HG03342 (cell line): ENCODE measurements around the gene COL9A2.

Experiments
- ATAC-seq: cut with Tn5 transposase; IDR thresholded peaks from one replicate; pipeline ENCODE4 v1.9.1; 2021; ENCODE audit warnings: mild to moderate bottlenecking, moderate library complexity; ENCODE audit not compliant: unreplicated experiment

The COL9A2 gene

GRCh38 chr1:40318970-40319621 is 2.0 kb upstream of the COL9A2 start:
- ATAC-seq: no peak

GRCh38 chr1:40318476-40318875 is 1.4 kb upstream of the COL9A2 start:
- no peak for ATAC-seq

DNA sequence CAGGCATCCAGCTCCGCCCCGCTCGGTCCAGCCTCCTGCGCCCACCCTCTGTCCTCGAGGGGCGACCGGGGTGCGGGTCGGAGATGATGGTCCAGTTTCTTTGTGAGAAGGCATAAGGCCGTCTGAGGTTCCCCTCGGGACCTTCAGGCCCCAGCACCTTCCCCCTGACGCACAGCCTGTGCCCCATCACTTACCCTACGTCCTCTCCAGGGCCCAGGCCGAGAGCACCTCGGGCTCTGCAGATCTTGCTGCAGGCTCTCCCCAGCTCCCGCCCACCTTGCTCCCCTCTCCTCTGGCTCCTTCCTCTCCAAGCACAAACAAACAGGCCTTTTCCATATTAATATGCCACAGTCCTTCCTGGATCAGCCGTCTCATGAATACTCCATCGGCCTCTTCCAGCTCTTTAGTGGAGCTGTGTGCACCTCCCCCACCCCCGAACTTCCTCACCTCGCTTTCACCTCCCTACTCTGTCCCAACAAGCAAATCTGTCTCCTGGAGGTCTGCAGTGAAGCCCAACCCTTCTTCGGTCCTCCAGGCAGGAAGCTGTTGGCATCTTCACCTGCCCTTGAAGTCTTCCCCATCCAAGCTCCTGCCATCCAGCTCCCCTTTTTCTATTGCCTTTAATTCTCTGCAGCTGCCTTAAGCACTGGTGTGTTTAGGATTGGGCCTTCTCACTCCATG is 448 bp upstream of the COL9A2 start:
- no peak for ATAC-seq

- ATAC-seq: no peak
Measured at GRCh38 chr1:40315795-40316594, 1.1 kb downstream of the COL9A2 start.

DNA sequence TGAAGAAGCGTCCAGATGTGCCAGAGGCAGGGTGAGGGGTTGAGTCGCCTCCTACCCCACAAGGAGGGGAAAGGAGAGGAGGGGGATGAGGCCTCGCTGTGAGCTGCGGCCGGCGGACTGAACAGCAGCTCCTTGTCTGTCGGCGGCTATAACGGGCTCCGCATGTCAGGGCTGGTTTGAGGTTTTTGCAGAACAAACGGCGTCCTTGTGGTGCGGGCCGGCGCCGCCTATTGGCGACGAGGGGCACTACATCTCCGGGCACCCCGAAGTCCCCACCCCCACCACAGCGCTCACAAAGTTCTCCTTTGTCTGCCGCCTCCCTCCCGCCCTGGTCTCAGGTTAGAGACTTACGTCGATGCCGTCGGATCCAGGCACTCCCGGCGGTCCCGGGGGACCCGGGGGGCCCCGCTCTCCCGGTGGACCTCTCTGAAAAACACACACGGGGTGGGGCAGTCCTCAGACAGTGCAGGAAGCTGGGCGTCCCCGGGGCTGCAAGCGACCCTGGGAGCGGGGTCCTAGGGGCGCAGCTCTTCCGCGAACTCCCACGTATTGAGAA is 1.8 kb downstream of the COL9A2 start:
- no peak for ATAC-seq

DNA sequence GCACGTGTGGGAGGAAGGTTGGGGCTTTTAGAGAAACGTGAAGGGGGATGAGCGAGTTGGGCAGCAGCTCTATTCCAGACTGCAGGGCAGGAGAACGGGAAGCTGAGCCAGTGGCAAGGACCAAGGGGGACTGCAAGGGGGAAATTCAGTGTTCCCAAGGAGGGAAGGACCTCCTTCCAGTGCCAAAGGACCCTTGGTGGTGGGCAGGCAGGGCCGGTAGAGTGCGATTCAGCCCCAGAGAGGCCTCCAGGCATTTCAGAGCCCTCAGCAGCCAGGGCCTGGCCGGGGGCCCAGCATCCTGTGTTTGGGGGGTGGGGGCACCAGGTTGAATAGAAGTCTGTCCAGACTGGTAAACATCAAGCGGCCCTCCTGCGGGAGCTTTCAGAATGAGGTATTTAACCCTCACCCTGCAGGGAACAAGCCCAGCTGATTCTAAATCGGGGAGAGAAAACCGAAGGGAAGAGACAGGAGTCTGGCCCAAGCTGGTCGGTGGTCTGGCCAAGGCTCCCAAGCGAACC is 2.3 kb downstream of the COL9A2 start:
- ATAC-seq: no peak

DNA sequence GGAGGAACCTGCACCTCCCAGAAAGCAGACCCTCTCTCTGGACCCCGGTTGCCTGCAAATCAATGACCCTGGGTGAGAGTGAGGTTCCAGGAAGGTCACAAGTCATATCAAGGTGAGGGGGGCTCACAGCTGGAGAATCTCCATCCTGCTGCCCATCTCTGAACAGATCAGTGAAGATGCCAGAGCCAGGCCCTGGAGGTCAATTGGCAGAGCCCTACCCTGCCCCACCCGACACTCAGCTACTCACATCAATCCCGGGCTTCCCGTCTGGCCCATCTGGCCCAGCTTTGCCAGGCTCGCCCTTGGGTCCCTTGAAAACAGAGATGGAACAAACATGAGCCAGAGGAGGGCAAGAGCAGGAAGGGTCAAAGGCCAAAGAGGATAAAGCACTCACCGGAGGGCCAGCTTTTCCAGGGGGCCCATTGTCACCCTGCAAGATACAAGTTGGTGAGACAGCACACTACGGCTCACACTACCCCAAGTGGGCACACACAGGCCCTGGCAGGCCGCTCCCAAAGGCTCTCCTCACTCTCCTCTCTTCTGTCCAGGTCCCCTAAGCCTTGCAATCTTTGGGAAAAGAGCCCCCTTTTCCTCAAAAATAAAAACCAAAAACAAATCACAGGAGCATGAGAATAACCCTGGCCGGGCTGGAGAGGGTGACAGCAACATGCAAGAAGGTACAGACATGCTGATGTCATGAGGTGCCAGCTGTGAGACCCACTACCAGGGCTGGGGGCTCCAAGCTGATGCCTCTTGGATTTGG is 2.9 kb downstream of the COL9A2 start:
- no peak for ATAC-seq

GRCh38 chr1:40313329-40313957 is 3.6 kb downstream of the COL9A2 start:
- no peak for ATAC-seq

DNA sequence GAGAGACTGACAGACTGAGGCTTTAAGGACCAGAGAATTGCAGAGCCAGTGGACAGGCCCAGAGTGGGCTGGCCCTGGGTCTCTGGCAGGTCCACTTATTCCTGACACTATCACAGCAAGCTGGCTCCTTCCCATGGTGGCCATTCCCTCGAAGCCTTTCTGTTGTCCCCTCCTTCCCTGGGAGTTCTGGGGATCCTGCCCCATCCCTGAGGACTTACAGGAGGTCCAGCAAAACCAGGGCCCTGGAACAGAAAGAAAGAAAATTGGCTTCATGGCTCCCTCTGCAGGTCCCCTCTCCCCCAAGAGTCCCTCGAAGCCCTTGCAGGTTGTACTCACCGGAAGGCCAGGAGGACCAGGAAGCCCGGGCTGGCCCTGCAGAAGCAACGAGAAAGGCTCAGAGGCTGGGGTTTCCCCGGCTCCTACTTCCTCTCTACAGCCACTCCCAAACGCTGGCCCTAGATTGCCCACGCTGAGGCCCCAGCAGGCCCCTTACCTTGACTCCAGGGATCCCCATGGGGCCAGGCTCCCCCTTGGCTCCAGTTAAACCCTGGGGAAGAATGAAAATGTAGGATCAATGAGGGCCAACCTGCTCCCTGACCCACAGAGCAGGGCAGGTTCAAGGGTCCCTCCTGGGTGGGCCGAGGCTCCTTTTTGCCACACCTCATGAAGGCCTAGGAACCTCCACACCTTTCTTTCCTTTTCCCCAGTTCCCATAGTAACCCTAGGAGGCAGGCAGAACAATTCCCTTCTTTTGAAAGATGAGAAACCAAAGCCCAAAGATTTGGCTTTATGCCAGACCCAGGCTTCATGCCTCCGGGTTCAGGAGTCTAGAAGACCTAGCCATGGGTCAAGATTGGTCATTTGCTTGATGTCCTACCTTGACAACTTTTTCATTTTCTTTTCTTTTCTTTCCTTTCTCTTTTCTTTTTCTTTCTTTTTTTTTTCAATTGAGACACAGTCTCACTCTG is 4.6 kb downstream of the COL9A2 start:
- no peak for ATAC-seq

DNA sequence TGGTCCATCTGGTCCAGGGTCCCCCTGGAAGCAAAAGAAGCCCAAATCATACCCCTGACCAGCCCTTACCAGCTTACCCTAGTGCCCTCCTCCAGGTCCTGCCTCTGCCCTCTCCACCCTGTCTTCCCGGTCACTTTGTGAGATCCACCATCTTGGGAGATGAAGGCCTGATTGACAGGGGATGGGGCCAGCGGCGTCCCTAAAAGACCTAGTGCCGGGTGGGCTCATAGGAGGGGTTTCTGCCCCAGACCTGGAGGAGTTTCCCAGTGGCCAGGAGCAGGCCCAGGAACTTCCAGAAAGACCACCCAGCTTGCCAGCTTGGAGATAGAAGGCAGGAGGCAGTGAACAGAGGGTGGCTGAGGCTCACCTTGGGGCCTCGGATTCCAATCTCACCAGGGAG is 5.4 kb downstream of the COL9A2 start:
- ATAC-seq: no peak

GRCh38 chr1:40310983-40311642 is 6.0 kb downstream of the COL9A2 start:
- no peak for ATAC-seq

DNA sequence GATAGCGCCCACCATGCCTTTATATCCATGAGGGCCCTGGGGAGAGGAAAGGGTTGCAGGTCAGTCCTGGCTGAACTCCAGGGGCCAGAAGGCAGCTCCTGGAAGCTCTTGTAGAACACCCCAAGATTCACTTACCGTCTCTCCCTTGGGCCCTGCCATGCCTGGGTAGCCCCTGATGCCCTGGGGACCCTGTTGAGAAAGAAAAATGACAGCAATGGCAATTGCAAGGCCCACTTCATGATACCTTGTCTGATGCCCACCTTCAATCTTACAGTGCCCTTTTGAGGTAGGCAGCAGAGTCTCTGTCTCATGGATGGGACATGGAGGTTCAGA is 7.0 kb downstream of the COL9A2 start:
- ATAC-seq: no peak

GRCh38 chr1:40309374-40310128 is 7.5 kb downstream of the COL9A2 start:
- no peak for ATAC-seq

DNA sequence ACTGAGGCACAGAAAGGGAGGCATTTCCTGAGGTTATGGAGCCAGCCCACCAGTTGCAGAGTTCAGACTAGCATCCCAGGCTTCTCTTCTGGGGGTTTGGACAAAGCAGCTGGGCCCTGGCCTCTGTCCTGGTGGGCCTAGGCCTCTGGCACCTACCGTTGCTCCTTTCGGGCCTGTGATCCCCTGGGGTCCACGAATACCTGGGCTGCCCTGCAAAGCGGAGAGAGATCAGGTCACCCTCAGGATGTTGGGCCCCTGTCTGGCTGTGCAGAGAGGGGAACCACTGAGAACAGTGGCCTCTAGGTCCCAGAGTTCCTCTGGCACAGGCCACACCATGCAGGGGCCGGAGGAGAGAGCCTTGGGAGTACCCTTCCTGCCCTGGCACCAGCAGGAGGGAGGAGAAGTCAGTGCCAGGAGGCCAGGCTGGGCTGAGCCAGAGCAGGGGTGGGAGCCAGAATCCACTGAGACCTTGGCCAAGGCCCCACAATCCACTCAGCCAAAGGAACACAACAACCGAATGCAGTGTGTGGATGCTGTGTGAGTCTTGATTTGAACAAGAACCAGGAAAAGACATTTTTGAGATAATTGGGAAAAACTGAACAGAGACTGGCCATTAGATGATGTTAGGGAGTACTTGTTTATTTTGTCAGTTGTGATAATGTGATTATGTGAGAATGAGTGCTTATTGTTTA is 8.9 kb downstream of the COL9A2 start:
- no peak for ATAC-seq

- no peak for ATAC-seq
Measured at GRCh38 chr1:40307186-40307585, 9.9 kb downstream of the COL9A2 start.

- no peak for ATAC-seq
Measured at GRCh38 chr1:40306296-40306695, 10.8 kb downstream of the COL9A2 start.

GRCh38 chr1:40305871-40306270 is 11.2 kb downstream of the COL9A2 start:
- no peak for ATAC-seq
